ENCODE data around the gene VWA3A.

- TF ChIP-seq EZH2 (IDR thresholded peaks at IDR 0.05; ENCODE audit: insufficient read depth, low read length) (no peak), CTCF (IDR thresholded peaks at IDR 0.05; ENCODE audit: insufficient read depth, low read depth, low read length) (no peak)
Measured at GRCh38 chr16:22204091-22204655, 111.8 kb downstream of the VWA3A start.
